ENCODE results near the gene VIPR2.

DNA sequence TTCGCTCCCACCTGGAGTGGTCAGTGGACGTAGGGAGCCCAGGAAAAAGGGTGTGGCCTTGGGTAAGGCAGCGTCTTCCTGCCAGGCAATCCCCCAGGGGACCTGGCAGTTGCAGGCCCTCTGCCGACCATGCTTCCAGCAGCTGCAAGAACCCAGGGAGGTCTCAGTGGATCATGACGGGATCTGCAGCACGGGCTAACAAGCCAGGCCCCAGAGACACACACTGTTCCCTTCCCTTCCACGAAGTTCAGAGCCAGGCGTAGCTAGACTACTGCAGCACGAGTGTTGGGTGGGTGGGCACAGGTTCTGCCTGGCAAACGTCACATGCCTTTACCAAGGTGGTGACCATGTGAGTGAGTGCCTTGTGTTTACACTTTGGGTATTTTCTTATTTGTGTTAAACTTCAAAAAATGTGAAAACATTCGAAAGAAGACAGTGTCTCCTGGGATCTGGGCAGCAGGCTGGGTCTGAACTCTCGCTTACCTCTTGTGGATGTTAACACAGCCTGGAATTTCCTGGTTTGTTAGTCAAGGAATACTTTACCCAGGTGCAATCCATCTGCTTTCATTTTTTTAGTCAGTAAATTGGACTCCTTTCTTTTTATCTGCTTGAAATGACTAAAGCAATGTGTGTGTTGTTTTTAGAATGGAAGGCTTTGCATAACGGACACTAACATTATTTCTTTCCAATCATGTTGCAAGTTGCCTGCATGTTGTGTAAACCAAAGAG lies 48.2 kb upstream of the VIPR2 start:
- TF ChIP-seq CTCF (conservative IDR thresholded peaks at IDR 0.05; ENCODE audit: low read depth in 2 of 2) = no peak
- TF ChIP-seq EZH2 (IDR thresholded peaks at IDR 0.05; ENCODE audit: low read depth, unreplicated experiment) = no peak
- no peak for TF ChIP-seq REST (IDR thresholded peaks at IDR 0.05; ENCODE audit: unreplicated experiment)
- no peak for TF ChIP-seq JUNB (IDR thresholded peaks at IDR 0.05; ENCODE audit: unreplicated experiment)
- no peak for TF ChIP-seq EZH2phosphoT487 (IDR thresholded peaks at IDR 0.05; ENCODE audit: unreplicated experiment)
- no peak for TF ChIP-seq POLR2AphosphoS5 (IDR thresholded peaks at IDR 0.05; ENCODE audit: low read depth)

All from GM23338 (cell line).